WTC11 (cell line): ENCODE results near the gene C1QTNF2.

Experiments used
- E2F1 ChIP-seq: sonication (generic); formaldehyde crosslinking; IDR thresholded peaks from 2 replicates; pipeline ENCODE4 v1.8.0; 2022; ENCODE audit warnings: mild to moderate bottlenecking, missing genetic modification reagents
- PREB ChIP-seq: sonication (generic); formaldehyde crosslinking; IDR thresholded peaks from 2 replicates; pipeline ENCODE4 v1.8.1; 2022; ENCODE audit warnings: mild to moderate bottlenecking, missing genetic modification reagents, moderate library complexity, borderline replicate concordance
- ZMAT4 ChIP-seq: fragments of 250-450 bp; sonication (Bioruptor Pico); IDR thresholded peaks from 2 replicates; pipeline ENCODE4 v1.9.0; 2021; ENCODE audit warnings: mild to moderate bottlenecking
- ZNF423 ChIP-seq: fragments of 250-450 bp; sonication (Bioruptor Pico); IDR thresholded peaks from 2 replicates; pipeline ENCODE4 v2.1.2; 2022; ENCODE audit warnings: mild to moderate bottlenecking, moderate library complexity

- TF ChIP-seq PREB, result no peak
- no peak for TF ChIP-seq E2F1 (CRISPR knock-in tag)
- TF ChIP-seq ZNF423 (CRISPR knock-in tag), result no peak
- TF ChIP-seq ZMAT4 (CRISPR knock-in tag), result no peak
These were observed 9.6 kb upstream of the C1QTNF2 start for GRCh38 chr5:160380041-160380440.
